H9 (cell line): ENCODE measurements around the gene DIP2C. TPM values are rescaled to one million over a fixed set of nuclear protein-coding genes. Genes with fewer than 3 reads are reported as not detected.

Source experiments
- DNase-seq: peaks from one replicate; pipeline ENCODE4 v3.0.0-alpha.2; 2017
- H2AFZ ChIP-seq: one replicate; pipeline ENCODE4 v1.6.1; 2013; ENCODE audit warnings: mild to moderate bottlenecking, low read length, control low read depth, moderate library complexity
- H2AK5ac ChIP-seq: 2 replicates; pipeline ENCODE4 v1.6.1; 2013; ENCODE audit warnings: low read length, control low read depth, mixed read lengths; ENCODE audit not compliant: insufficient read length
- H2BK120ac ChIP-seq: one replicate; pipeline ENCODE4 v1.6.1; 2013; ENCODE audit warnings: low read depth, mild to moderate bottlenecking, low read length, control low read depth, inconsistent platforms; ENCODE audit not compliant: poor library complexity, severe bottlenecking
- H2BK12ac ChIP-seq: 2 replicates; pipeline ENCODE4 v1.6.1; 2013; ENCODE audit warnings: low read length, control low read depth, mixed read lengths, low read depth; ENCODE audit not compliant: insufficient read length
- H2BK15ac ChIP-seq: 2 replicates; pipeline ENCODE4 v1.6.1; 2013; ENCODE audit warnings: low read depth, low read length, control low read depth
- H2BK20ac ChIP-seq: one replicate; pipeline ENCODE4 v1.6.1; 2013; ENCODE audit warnings: low read depth, mild to moderate bottlenecking, low read length, control low read depth, inconsistent platforms; ENCODE audit not compliant: poor library complexity, severe bottlenecking
- H2BK5ac ChIP-seq: 2 replicates; pipeline ENCODE4 v1.6.1; 2013; ENCODE audit warnings: low read length, control low read depth, mixed read lengths; ENCODE audit not compliant: insufficient read length
- H3K14ac ChIP-seq: 2 replicates; pipeline ENCODE4 v1.6.1; 2013; ENCODE audit warnings: low read length, control low read depth; ENCODE audit not compliant: insufficient read depth
- H3K18ac ChIP-seq: 2 replicates; pipeline ENCODE4 v1.6.1; 2013; ENCODE audit warnings: low read depth, mild to moderate bottlenecking, mixed read lengths, low read length, control low read depth; ENCODE audit not compliant: insufficient read length
- H3K23ac ChIP-seq: 2 replicates; pipeline ENCODE4 v1.6.1; 2013; ENCODE audit warnings: low read length, control low read depth, mixed read lengths, low read depth; ENCODE audit not compliant: insufficient read length
- H3K23me2 ChIP-seq: 2 replicates; pipeline ENCODE4 v1.6.1; 2013; ENCODE audit warnings: low read depth, mild to moderate bottlenecking, mixed read lengths, low read length, control low read depth; ENCODE audit not compliant: insufficient read length, poor library complexity, severe bottlenecking
- H3K27ac ChIP-seq: 2 replicates; pipeline ENCODE4 v1.5.1; 2013; ENCODE audit warnings: low read length, control low read depth, mixed read lengths, low read depth; ENCODE audit not compliant: insufficient read length
- H3K27me3 ChIP-seq: 2 replicates; pipeline ENCODE4 v1.6.1; 2013; ENCODE audit warnings: low read length, control low read depth, inconsistent platforms; ENCODE audit not compliant: insufficient read depth
- H3K4ac ChIP-seq: 2 replicates; pipeline ENCODE4 v1.6.1; 2013; ENCODE audit warnings: low read depth, mild to moderate bottlenecking, control low read depth, inconsistent platforms, low read length, moderate library complexity
- H3K4me1 ChIP-seq: 2 replicates; pipeline ENCODE4 v1.6.1; 2013; ENCODE audit warnings: low read length, control low read depth, inconsistent platforms; ENCODE audit not compliant: insufficient read depth
- H3K4me2 ChIP-seq: 2 replicates; pipeline ENCODE4 v1.6.1; 2013; ENCODE audit warnings: low read length, control low read depth, mixed read lengths; ENCODE audit not compliant: insufficient read length, insufficient read depth
- H3K56ac ChIP-seq: 2 replicates; pipeline ENCODE4 v1.6.1; 2013; ENCODE audit warnings: low read depth, mild to moderate bottlenecking, mixed read lengths, low read length, control low read depth; ENCODE audit not compliant: insufficient read length
- H3K79me1 ChIP-seq: 2 replicates; pipeline ENCODE4 v1.6.1; 2013; ENCODE audit warnings: low read depth, mild to moderate bottlenecking, moderate library complexity, low read length, control low read depth, inconsistent platforms; ENCODE audit not compliant: insufficient read depth, poor library complexity, severe bottlenecking
- H3K79me2 ChIP-seq: 2 replicates; pipeline ENCODE4 v1.6.1; 2013; ENCODE audit warnings: low read length, control low read depth, inconsistent platforms; ENCODE audit not compliant: insufficient read depth
- H3K9ac ChIP-seq: 2 replicates; pipeline ENCODE4 v1.6.1; 2013; ENCODE audit warnings: low read length, control low read depth, mixed read lengths; ENCODE audit not compliant: insufficient read length; ENCODE audit errors: extremely low read depth
- H3K9me3 ChIP-seq: one replicate; pipeline ENCODE4 v1.6.1; 2013; ENCODE audit warnings: low read depth, low read length, inconsistent platforms; ENCODE audit not compliant: control insufficient read depth
- H3T11ph ChIP-seq: one replicate; pipeline ENCODE4 v1.6.1; 2013; ENCODE audit warnings: mild to moderate bottlenecking, low read length, control low read depth, inconsistent platforms
- H4K20me1 ChIP-seq: one replicate; pipeline ENCODE4 v1.6.1; 2013; ENCODE audit not compliant: control insufficient read depth, insufficient read length, insufficient read depth
- H4K5ac ChIP-seq: 2 replicates; pipeline ENCODE4 v1.6.1; 2013; ENCODE audit warnings: low read depth, mild to moderate bottlenecking, mixed read lengths, low read length, control low read depth; ENCODE audit not compliant: insufficient read length
- H4K8ac ChIP-seq: replicated peaks from 2 replicates; pipeline ENCODE4 v1.6.1; 2013; ENCODE audit warnings: low read length, control low read depth, mixed read lengths, low read depth; ENCODE audit not compliant: insufficient read length
- H4K91ac ChIP-seq: 2 replicates; pipeline ENCODE4 v1.6.1; 2013; ENCODE audit warnings: low read depth, mild to moderate bottlenecking, moderate library complexity, mixed read lengths, low read length, control low read depth; ENCODE audit not compliant: insufficient read length
- H3K27ac Mint-ChIP-seq, 3 experiments: 2 replicates in 2 of 3; 3 replicates in 1 of 3; pipeline ENCODE4 v1.8.0; 2020 to 2021; ENCODE audit warnings: mixed read lengths in 3 of 3, mild to moderate bottlenecking in 1 of 3, moderate library complexity in 1 of 3
- H3K27me3 Mint-ChIP-seq: 2 replicates; pipeline ENCODE4 v1.8.0; 2021; ENCODE audit warnings: low read depth, mild to moderate bottlenecking, moderate library complexity, mixed read lengths
- H3K36me3 Mint-ChIP-seq, 3 experiments: 2 replicates in 2 of 3; 3 replicates in 1 of 3; pipeline ENCODE4 v1.8.0; 2020 to 2021; ENCODE audit warnings: low read depth in 3 of 3, mixed read lengths in 3 of 3; ENCODE audit not compliant: insufficient read depth in 1 of 3
- H3K4me1 Mint-ChIP-seq, 2 experiments: 2 replicates each; pipeline ENCODE4 v1.8.0; 2020; ENCODE audit warnings: mixed read lengths in 2 of 2
- H3K4me3 Mint-ChIP-seq, 2 experiments: 2 replicates in 1 of 2; 3 replicates in 1 of 2; pipeline ENCODE4 v1.8.0; 2020 to 2021; ENCODE audit warnings: mild to moderate bottlenecking in 2 of 2, mixed read lengths in 2 of 2, moderate library complexity in 1 of 2
- H3K9me3 Mint-ChIP-seq, 2 experiments: 2 replicates in 1 of 2; 3 replicates in 1 of 2; pipeline ENCODE4 v1.8.0; 2020; ENCODE audit warnings: mild to moderate bottlenecking in 2 of 2, mixed read lengths in 2 of 2, moderate library complexity in 1 of 2
- WGBS: extraction: QIAGEN DNeasy Blood & Tissue Kit; methylation state at CpG from one replicate; pipeline ENCODE4 v1.1.7; 2013; ENCODE audit warnings: missing lambda C conversion rate, low lambda C conversion rate, mixed read lengths; ENCODE audit not compliant: insufficient read length; ENCODE audit errors: extremely low coverage; 5-methylcytosine and 5-hydroxymethylcytosine counted together
- total RNA-seq: library from RNA; stranded (reverse); gene quantifications from 2 replicates; pipeline ENCODE4 v1.2.1, GENCODE V29; 2021
- TF ChIP-seq, protein P1 (sequence below): fragments of 200-600 bp; sonication (generic); conservative IDR thresholded peaks from 3 replicates; pipeline ENCODE4 v1.8.0; 2021; ENCODE audit warnings: antibody characterized with exemption, mild to moderate bottlenecking

DIP2C gene
- total RNA-seq, 1 experiment from 2014 or later, result 7.9 TPM

DNA sequence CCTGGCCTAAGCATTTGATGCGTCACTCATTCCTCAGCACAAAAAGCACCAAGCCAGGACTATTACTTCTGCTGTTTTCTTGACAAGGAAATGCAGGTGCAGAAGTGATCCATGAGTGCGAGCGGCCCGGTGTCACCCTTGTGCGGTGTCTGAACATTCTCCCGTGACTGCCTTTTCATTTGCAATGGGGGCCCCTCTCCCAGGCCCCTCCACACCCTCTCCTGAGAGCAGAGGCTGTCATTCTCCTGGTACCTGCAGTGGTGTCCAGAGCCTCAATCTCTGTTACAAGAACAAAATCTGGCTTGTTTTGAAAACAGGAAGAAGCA is 213.1 kb downstream of the DIP2C start:
- Histone ChIP-seq H3K4me2 (no peak overlapping the region), H2AFZ (no peak overlapping the region), H3T11ph (no peak overlapping the region), H2BK15ac (no peak overlapping the region), H2BK120ac (no peak overlapping the region), H2BK5ac (no peak overlapping the region), H3K18ac (no peak overlapping the region), H4K20me1 (peaks cover 3% of the 10 kb centered on the region), H3K14ac (no peak overlapping the region), H3K9ac (no peak overlapping the region), H2BK12ac (no peak overlapping the region), H3K9me3 (no peaks in the 10 kb centered on the region), H2BK20ac (no peak overlapping the region), H4K91ac (no peak overlapping the region), H3K4ac (no peak overlapping the region), H2AK5ac (no peak overlapping the region), H3K56ac (no peak overlapping the region), H3K27ac (no peak overlapping the region), H3K23ac (no peak overlapping the region), H3K79me2 (no peaks in the 10 kb centered on the region), H3K23me2 (no peaks in the 10 kb centered on the region), H4K8ac (no peak overlapping the region), H4K5ac (no peak overlapping the region), H3K4me1 (no peaks in the 10 kb centered on the region), H3K79me1 (no peaks in the 10 kb centered on the region), H3K27me3 (no peaks in the 10 kb centered on the region)
- peaks cover 3% of the 10 kb centered on the region; the same call in 1 of the 2 replicates for H3K27me3 Mint-ChIP-seq
- H3K4me3 Mint-ChIP-seq, result no peak overlapping the region
- H3K36me3 Mint-ChIP-seq, result peaks cover 7 to 16% (median 10%) of the 10 kb centered on the region in 3 experiments
- WGBS, result no CpG with 5 or more reads among the region's 6 CpGs
- H3K27ac Mint-ChIP-seq, result no peak overlapping the region
- DNase-seq, result no peak
- peaks cover 4% of the 10 kb centered on the region in 2 experiments; a peak in 3 of 4 replicates for H3K4me1 Mint-ChIP-seq
- TF ChIP-seq, protein P1, sequence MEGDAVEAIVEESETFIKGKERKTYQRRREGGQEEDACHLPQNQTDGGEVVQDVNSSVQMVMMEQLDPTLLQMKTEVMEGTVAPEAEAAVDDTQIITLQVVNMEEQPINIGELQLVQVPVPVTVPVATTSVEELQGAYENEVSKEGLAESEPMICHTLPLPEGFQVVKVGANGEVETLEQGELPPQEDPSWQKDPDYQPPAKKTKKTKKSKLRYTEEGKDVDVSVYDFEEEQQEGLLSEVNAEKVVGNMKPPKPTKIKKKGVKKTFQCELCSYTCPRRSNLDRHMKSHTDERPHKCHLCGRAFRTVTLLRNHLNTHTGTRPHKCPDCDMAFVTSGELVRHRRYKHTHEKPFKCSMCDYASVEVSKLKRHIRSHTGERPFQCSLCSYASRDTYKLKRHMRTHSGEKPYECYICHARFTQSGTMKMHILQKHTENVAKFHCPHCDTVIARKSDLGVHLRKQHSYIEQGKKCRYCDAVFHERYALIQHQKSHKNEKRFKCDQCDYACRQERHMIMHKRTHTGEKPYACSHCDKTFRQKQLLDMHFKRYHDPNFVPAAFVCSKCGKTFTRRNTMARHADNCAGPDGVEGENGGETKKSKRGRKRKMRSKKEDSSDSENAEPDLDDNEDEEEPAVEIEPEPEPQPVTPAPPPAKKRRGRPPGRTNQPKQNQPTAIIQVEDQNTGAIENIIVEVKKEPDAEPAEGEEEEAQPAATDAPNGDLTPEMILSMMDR, result no peak
- H3K9me3 Mint-ChIP-seq, result peaks cover 12 to 17% of the 10 kb centered on the region in 2 experiments
